Esophagus muscularis mucosa (tissue), 3 donors: ENCODE data around the gene PLXNA4.

Experiments
- CTCF ChIP-seq, 3 experiments: fragments of 200-600 bp in 2 of 3; fragments of 450-650 bp in 1 of 3; sonication (generic) in 2 of 3; IDR thresholded peaks; one replicate each; pipeline ENCODE4 v1.5.1; 2017 to 2019; ENCODE audit warnings: antibody characterized with exemption in 3 of 3, mild to moderate bottlenecking in 2 of 3, moderate library complexity in 1 of 3
- POLR2A ChIP-seq: fragments of 450-650 bp; IDR thresholded peaks from one replicate; pipeline ENCODE4 v1.6.1; 2017; ENCODE audit warnings: antibody characterized with exemption, moderate library complexity, mild to moderate bottlenecking, low read depth

DNA sequence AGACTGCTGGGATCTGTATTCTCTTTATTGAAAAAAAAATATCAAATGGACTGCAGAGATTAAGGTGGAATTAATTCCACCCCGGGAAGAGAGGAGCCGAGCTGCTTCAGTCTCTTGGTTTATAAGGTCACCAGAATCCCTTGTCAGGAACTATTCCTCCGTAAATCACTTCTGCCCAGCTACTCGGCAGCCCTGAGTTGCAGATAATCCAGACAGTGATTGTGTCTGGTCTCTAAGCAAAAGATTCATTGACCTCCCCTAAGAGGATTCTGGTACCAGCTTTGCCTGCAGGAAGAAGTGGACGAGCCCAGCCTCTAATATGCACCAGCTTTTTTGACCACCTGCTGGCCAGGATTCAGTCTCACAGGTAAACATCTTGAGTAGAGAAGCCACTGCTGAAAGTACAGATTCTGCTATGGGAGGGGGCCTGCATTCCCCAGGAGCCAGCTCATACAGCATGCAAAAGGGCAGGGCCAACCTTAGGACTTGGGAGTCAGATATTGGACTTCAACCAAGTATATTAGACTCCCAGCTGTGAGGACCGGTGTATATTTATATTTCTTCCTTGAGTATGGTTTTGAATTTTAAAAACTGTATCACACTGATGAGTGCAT is 27.1 kb upstream of the PLXNA4 start:
- TF ChIP-seq CTCF (IDR thresholded peaks at IDR 0.05) (no peak), POLR2A (no peak)
